ENCODE measurements around the gene NOVA2. TPM values are rescaled to one million over a fixed set of nuclear protein-coding genes. Genes with fewer than 3 reads are reported as not detected.

The NOVA2 gene
- total RNA-seq, 2 experiments from 2014 or later = not detected

DNA sequence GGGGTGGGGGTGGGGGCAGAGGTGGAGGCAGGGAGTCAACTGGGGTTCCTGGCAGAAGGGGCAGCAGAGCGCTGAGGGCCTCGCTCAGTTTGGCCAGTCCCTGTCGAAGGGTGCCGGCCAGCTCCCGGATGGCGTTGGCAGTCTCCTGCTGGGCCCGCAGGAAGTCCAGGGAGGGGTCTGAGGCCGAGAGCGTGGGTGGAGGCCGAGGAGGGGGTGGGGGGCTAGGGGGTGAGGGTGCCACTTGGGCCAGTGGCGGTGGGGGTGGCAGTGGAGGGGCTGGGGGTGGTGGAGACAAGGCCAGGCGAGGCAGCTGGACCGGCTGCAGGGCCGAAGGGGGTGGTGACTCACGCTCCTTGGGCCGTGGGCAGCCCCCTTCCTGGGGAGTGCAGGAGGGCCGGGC lies 82.8 kb downstream of the NOVA2 start:
- no peaks in the 10 kb centered on the region for H3K27me3 ChIP-seq (ENCODE audit: control insufficient read depth in 1 of 2, insufficient read depth in 2 of 2, low read length in 2 of 2)
- peaks cover 15% of the 10 kb centered on the region for H3K4me1 Mint-ChIP-seq (ENCODE audit: low read depth)
- H3K9me3 Mint-ChIP-seq = no peaks in the 10 kb centered on the region
- no peak overlapping the region for H3K27ac ChIP-seq (ENCODE audit: low read depth in 1 of 2, low read length in 2 of 2)
- H3K4me3 Mint-ChIP-seq = no peak overlapping the region
- peaks cover 25% of the 10 kb centered on the region for H3K36me3 Mint-ChIP-seq (ENCODE audit: low read depth)
- DNase-seq = no peak
- H3K27me3 Mint-ChIP-seq = no peaks in the 10 kb centered on the region
- H3K9me3 ChIP-seq (ENCODE audit: control insufficient read depth in 1 of 2, insufficient read depth in 1 of 2, low read length in 2 of 2) = no peaks in the 10 kb centered on the region
- CTCF ChIA-PET = no interaction called here
- ATAC-seq (ENCODE audit: poor library complexity) = no peak
- intact Hi-C loops (cut with DNase I, micrococcal nuclease) = no loop called here
- peaks cover 12% of the 10 kb centered on the region for H3K4me1 ChIP-seq (ENCODE audit: insufficient read depth, low read length)
- H3K4me3 ChIP-seq (ENCODE audit: low read length) = no peak overlapping the region
- H3K27ac Mint-ChIP-seq = no peak overlapping the region
- H3K36me3 ChIP-seq (ENCODE audit: insufficient read depth, low read length) = peaks cover 9% of the 10 kb centered on the region
- no peak for TF ChIP-seq CTCF (IDR thresholded peaks at IDR 0.05)
- POLR2A ChIA-PET = no interaction called here

GRCh38 chr19:45889210-45889885 lies 84.3 kb downstream of the NOVA2 start:
- Mint-ChIP-seq H3K27me3 (no peaks in the 10 kb centered on the region), H3K4me3 (no peak overlapping the region), H3K9me3 (no peaks in the 10 kb centered on the region), H3K27ac (no peak overlapping the region), H3K36me3 (ENCODE audit: low read depth) (peaks cover 16% of the 10 kb centered on the region), H3K4me1 (ENCODE audit: low read depth) (peaks cover 16% of the 10 kb centered on the region)
- Histone ChIP-seq H3K4me1 (ENCODE audit: insufficient read depth, low read length) (peaks cover 24% of the 10 kb centered on the region), H3K27me3 (ENCODE audit: control insufficient read depth in 1 of 2, insufficient read depth in 2 of 2, low read length in 2 of 2) (no peaks in the 10 kb centered on the region), H3K4me3 (ENCODE audit: low read length) (no peak overlapping the region), H3K36me3 (ENCODE audit: insufficient read depth, low read length) (peaks cover 1% of the 10 kb centered on the region), H3K27ac (ENCODE audit: low read depth in 1 of 2, low read length in 2 of 2) (no peak overlapping the region), H3K9me3 (ENCODE audit: control insufficient read depth in 1 of 2, insufficient read depth in 1 of 2, low read length in 2 of 2) (no peaks in the 10 kb centered on the region)
- DNase-seq (no peak), ATAC-seq (ENCODE audit: poor library complexity) (no peak)
- ChIA-PET CTCF (interaction anchor here (0.6 kb wide), 1 partner anchor 588 kb away, joined by 4 read pairs; no protein-coding TSS in a partner anchor), POLR2A (no interaction called here)
- TF ChIP-seq CTCF (IDR thresholded peaks at IDR 0.05) = no peak
- intact Hi-C loops (cut with DNase I, micrococcal nuclease) = loop anchor here (1.0 to 5.0 kb wide), 4 partner anchors 12 to 1593 kb away; partner anchors contain the start of genes CCDC61 (in 1 of the 2), FBXO46 (in 1 of the 2), KPTN (in 1 of the 2) and MEIOSIN (in 1 of the 2)

GRCh38 chr19:45887200-45887710 lies 86.4 kb downstream of the NOVA2 start:
- H3K9me3 Mint-ChIP-seq = no peaks in the 10 kb centered on the region
- H3K27ac Mint-ChIP-seq = peak overlapping the region; percentile 99
- POLR2A ChIA-PET = interaction anchor here (1.2 to 2.8 kb wide), 4 partner anchors 15 to 118 kb away, joined by 5 to 44 read pairs (median 29); partner anchors contain the start of genes CCDC61, FOXA3, MYPOP and SIX5
- H3K27me3 Mint-ChIP-seq = no peaks in the 10 kb centered on the region
- H3K27me3 ChIP-seq (ENCODE audit: control insufficient read depth in 1 of 2, insufficient read depth in 2 of 2, low read length in 2 of 2) = no peaks in the 10 kb centered on the region
- H3K9me3 ChIP-seq (ENCODE audit: control insufficient read depth in 1 of 2, insufficient read depth in 1 of 2, low read length in 2 of 2) = no peaks in the 10 kb centered on the region
- peak overlapping the region; percentile 82 to 87 for H3K27ac ChIP-seq (ENCODE audit: low read depth in 1 of 2, low read length in 2 of 2)
- intact Hi-C loops (cut with DNase I, micrococcal nuclease) = loop anchor here (2.0 to 5.0 kb wide), 4 partner anchors 110 to 1595 kb away; partner anchors contain the start of genes CCDC61 (in 1 of the 2), FBXO46 (in 1 of the 2), KPTN (in 1 of the 2) and MEIOSIN (in 1 of the 2)
- peaks cover 24% of the 10 kb centered on the region for H3K36me3 Mint-ChIP-seq (ENCODE audit: low read depth)
- H3K4me3 ChIP-seq (ENCODE audit: low read length) = peak overlapping the region; percentile 78
- CTCF ChIA-PET = interaction anchor here (1.3 to 2.9 kb wide), 2 partner anchors 24 kb away, joined by 3 to 12 read pairs; partner anchors contain the start of genes FOXA3 and SYMPK
- ATAC-seq (ENCODE audit: poor library complexity) = no peak
- H3K36me3 ChIP-seq (ENCODE audit: insufficient read depth, low read length) = peaks cover 5% of the 10 kb centered on the region
- no peak for TF ChIP-seq CTCF (IDR thresholded peaks at IDR 0.05)
- H3K4me3 Mint-ChIP-seq = peak overlapping the region; percentile 98
- DNase-seq = no peak
- peaks cover 45% of the 10 kb centered on the region for H3K4me1 ChIP-seq (ENCODE audit: insufficient read depth, low read length)
- peaks cover 28% of the 10 kb centered on the region for H3K4me1 Mint-ChIP-seq (ENCODE audit: low read depth)

All from CD4-positive, alpha-beta T cell (primary cell).